Body of pancreas (tissue), 4 donors: ENCODE data around the gene FRMD4B.

Experiments used
- CTCF ChIP-seq, 7 experiments: fragments of 450-650 bp in 4 of 7; fragments of 200-600 bp in 3 of 7; sonication (generic) in 3 of 7; IDR thresholded peaks; one replicate each; pipeline ENCODE4 v1.5.1; 2016 to 2019; ENCODE audit warnings: antibody characterized with exemption in 7 of 7
- POLR2A ChIP-seq, 3 donors: fragments of 450-650 bp; IDR thresholded peaks; one replicate each; pipeline ENCODE4 v1.6.1; 2016; ENCODE audit warnings: antibody characterized with exemption in 3 of 3, mild to moderate bottlenecking in 2 of 3

GRCh38 chr3:69411346-69411745 is 25.5 kb upstream of the FRMD4B start:
- TF ChIP-seq CTCF (IDR thresholded peaks at IDR 0.05) (no peak), POLR2A (IDR thresholded peaks at IDR 0.05) (no peak)
